T follicular helper cell (primary cell): ENCODE results near the gene MMP24OS.
A peak's percentile ranks its signal among the peaks of the same experiment; 100 is the strongest.

Experiments
- DNase-seq: peaks from one replicate; pipeline ENCODE4 v3.0.0-alpha.2; 2020; ENCODE audit warnings: low read depth

Gene MMP24OS

GRCh38 chr20:35251613-35251940 is 26.3 kb downstream of the MMP24OS start:
- DNase-seq = no peak

GRCh38 chr20:35248641-35249475 is 29.1 kb downstream of the MMP24OS start:
- no peak for DNase-seq

GRCh38 chr20:35246723-35247122 is 31.2 kb downstream of the MMP24OS start:
- DNase-seq = no peak

- DNase-seq = no peak
These were observed 33.9 kb downstream of the MMP24OS start for GRCh38 chr20:35243986-35244385.

GRCh38 chr20:35243317-35243716 is 34.6 kb downstream of the MMP24OS start:
- no peak for DNase-seq

- no peak for DNase-seq
These were observed 37.1 kb downstream of the MMP24OS start for GRCh38 chr20:35240811-35241293.

GRCh38 chr20:35240083-35240810 is 37.7 kb downstream of the MMP24OS start:
- DNase-seq = no peak

- DNase-seq = no peak
These were observed 39.2 kb downstream of the MMP24OS start for GRCh38 chr20:35238735-35239134.

- no peak for DNase-seq
These were observed 39.8 kb downstream of the MMP24OS start for GRCh38 chr20:35238170-35238569.

GRCh38 chr20:35237486-35237885 is 40.4 kb downstream of the MMP24OS start:
- DNase-seq = no peak

- DNase-seq = no peak
These were observed 42.0 kb downstream of the MMP24OS start for GRCh38 chr20:35235881-35236280.

GRCh38 chr20:35232575-35232974 is 45.3 kb downstream of the MMP24OS start:
- DNase-seq = no peak

- DNase-seq = peak; percentile 14
These were observed 50.8 kb downstream of the MMP24OS start for GRCh38 chr20:35226884-35227681.
